GM18868 (cell line): Measurements from ENCODE around the gene ZNF438.
"Not testable (repeated sequence)": the region's sequence is repeated elsewhere in the genome, so short reads cannot be mapped to it uniquely, and the experiment has no call there.

ENCODE experiments used
- ATAC-seq: cut with Tn5 transposase; IDR thresholded peaks from one replicate; pipeline ENCODE4 v1.9.1; 2021; ENCODE audit warnings: mild to moderate bottlenecking, moderate library complexity; ENCODE audit not compliant: unreplicated experiment

ZNF438 gene

DNA sequence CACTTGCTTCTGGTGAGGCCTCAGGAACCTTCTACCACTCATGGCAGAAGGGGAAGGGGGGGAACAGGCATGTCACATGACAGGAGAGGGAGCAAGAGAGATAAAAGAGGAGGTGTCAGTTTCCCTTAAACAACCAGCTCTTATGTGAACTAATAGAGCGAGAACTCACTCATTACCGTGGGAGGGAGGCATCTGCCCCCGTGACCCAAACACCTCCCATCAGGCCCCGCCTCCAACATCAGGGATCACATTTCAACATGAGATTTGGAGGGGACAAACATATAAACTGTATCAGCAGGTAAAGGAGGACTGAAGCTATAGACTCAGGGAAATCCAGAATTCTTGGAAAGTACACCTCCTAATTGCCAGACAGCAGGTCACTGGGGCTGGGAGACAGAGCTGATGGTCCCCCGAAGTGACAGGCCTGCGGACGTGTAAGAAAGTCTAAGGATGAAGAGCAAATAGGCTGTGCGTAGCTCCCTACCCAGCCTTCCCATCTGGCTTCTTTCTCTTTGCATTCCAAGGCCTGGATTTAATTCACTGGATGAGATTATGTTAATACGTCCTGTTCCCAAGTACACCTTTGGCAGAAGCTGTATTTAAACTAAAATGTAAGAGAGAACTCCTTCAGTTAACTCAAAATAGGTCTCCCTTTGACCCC lies 215.4 kb downstream of the ZNF438 start:
- no peak for ATAC-seq

DNA sequence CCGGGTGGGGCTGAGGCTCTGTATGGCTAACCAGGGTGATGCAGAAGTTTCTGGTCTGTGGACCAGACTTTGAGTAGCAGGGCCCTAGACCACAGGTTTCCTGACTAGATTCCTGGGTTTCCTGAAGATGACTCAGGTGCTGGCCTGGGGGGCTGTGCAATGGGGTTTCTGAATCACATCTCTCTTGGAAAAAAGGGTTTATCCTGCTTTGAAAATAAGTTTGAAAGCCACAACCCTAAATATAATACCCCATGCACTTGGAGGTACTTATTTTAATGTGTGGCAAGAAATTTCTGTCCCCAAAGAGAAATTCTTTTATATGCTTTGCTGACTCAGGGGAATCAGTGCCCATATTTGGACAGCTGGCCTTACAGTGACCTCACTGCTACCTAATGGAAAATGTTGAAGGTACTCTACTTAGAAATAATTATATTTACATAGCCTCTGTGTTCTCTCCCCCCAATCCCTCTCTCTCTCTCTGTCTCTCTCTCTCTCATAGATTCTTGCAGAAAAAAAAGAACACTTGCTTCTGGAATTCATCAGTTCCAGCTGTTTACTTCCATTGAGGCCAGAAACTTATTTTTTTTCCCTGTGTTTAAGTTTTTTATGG lies 217.7 kb downstream of the ZNF438 start:
- no peak for ATAC-seq

DNA sequence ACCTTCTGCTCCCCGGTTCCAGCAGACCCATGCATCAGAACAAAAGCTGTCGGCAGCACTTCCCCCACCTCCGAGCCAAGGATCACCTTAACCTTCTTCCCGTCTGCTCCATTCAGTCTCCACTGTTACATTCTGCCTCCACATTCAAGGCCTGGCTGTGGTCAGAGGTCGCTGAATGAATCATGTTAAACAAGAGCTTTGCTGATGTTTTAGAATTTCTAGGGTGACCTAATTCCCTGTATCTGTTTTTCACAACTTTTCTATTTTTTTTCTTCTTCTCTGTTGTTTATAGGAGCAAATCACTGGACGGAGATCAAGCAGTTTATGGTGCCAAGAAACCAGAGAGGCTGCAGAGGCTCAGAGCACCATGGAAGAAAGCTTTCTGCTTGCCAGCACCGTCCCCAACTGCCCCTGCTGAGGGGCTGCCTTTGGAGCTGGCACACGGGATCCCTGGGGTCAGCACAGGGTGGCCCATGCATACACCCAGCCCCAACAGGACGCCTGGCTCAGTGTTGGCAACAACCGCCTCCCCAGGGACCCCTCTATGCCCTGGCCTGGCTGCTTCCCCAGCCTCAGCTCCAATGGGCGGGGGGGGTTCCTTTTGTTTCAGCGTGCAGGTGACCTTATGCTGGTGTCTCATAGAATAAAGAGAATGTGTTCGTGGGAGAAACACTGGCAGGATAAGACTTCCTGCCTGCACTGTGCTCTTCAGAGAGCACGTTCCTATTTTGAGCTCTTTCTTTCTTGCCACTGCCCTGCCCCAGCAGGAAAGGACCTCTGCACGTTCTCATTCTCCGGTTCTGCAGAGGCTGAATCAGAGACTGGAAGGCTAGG lies 219.4 kb downstream of the ZNF438 start:
- no peak for ATAC-seq

DNA sequence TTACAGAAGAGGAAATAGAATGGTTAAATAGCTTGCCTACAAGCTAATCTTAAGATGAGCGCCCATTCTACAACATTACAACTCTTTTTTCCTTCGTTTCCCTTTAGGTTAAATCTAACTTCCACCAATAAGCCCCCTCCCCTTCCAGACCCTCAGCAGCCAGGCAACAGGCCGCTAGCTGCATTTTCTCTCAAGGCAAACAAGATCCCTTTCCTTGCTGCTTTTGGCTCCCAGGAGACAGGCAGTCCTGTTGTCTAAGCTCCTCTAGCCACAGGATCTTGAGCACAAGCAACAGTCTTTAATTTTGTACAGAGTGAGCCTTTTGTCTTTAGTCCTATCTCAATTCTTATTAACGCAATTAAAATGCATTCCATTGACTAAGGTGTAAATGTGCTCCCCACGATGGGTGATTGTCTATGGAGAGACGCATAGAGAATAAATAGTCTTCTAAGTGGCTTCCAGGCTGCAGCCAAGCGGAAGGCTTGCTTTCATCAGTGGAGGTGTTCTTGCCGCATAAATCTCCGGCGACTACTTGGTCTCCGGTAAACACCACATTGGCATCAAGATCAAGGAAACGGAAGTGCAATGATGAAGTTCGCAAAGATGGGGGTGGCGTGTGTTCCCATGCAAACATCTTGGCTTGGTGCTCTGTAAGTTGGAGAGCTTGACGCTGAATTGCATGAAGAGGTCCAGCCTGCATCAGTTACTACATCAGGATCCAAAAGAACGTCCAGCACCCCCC lies 220.2 kb downstream of the ZNF438 start:
- ATAC-seq = no peak

DNA sequence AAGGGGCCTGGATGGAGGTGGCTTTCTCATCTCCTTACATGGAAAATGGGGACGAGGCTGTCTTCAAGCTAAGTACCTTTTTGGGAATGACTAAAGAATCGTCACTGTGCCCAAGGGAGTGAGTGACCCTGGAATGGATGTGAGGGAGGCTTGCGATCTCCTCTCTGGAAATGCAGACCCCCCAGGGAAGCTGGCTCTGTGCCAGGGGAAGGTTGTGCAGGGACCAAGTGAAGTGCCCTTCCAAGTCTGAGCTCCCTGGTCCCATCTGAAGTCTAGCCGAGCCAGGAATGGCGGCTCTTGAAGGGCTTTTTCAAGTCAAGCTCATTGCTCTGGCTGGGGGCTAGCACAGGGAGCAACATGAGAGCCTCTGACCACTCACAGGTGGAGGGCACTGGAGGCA lies 221.2 kb downstream of the ZNF438 start:
- no peak for ATAC-seq

DNA sequence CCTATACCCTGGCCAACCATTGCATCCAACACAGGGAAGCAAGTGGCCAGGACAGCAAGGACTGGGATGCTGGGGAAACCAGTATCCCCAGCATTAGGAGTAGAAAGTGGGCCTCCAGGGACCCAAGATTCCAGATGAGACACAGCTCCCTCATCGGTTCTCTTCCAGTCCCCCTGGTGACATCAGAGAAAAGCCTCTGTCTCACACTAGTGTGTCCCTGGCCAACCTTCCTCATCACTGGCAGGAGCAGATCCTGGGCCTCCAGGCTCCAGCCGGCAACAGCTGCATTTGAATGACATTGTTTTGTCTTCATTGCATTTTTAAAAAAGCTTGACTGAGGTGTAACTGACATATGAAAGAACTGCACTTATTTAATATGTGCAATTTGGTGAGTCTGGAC lies 224.8 kb downstream of the ZNF438 start:
- no peak for ATAC-seq

DNA sequence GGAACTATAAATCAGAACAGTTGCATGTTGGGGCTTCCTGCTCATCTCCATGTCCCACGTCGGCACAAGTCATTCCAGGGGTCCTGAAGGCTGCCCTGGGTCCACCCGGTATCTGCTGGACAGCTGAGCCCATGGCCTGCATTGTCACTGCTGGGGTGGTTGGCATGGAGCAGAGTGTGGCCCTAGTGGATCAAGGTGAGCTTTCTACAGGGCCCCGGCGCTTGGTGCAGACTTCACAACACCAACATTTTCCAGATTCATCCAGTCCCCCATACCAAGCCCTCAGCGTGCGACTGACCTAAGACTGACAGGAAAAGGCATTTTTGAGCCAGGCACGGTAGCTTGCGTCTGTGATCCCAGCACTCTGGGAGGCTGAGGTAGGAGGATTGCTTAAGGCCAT lies 226.6 kb downstream of the ZNF438 start:
- no peak for ATAC-seq

DNA sequence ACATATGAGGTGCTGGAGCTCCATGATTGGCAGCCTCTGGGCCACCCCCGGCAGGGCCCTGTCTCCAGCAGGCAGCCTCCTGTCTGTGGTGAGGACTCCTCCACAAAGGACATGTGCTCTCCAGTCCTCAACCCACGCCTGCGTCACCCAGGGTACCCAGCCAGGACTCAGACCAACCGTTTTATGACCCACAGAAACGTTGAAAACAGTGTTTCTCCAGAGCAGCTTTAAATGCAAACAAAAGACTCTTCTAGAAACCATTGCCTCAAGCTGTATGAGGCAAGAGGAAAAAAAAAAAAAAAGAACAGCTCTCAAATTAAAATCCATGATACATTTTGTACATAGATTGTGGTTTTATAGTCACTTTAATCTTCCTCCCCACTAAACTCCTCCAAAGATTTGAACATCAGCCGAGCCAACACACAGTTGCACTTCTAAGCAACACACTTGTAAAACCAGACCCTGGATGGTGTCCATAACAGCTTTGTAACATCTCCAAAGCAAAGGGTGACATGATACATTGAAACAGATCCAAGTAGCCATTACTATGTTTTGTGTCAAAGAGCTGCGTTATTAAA lies 227.1 kb downstream of the ZNF438 start:
- ATAC-seq = no peak

DNA sequence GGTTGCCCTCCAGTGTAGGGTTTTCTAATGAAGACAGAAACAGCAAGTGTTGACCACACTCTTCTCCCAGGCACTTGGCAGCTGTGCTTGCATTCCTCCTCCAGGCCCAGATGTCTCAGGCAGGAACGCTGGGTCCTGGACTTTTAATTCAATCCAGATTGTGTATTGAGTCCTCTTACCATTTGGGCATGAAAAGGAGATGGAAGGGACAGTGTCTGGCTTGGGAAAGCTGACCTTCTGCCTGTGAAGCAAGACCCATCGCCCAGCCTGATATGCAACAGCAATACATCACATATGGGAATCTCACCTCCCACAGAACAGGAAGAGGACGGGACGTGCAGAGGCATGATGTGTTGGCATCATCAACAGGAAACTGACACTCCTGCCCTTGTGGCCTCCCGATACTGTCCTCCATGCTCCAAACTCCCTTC lies 227.8 kb downstream of the ZNF438 start:
- ATAC-seq = no peak

DNA sequence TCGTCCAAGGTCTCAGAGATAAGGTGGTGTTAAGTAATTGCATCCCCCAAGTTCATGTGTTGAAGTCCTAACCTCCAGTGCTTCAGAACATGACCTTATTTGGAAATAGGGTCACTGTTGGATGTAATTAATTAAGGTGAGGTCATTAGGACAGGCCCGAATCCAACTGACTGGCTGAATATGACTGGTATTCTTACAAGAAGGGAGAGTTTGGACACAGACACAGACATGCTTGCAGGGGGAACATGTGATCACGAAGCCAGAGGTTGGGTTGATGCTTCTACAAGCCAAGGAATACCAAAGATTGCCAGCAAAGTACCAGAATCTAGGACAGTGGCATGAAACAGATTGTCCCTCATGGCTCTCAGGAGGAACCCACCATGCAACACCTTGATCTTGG lies 228.6 kb downstream of the ZNF438 start:
- ATAC-seq = no peak

DNA sequence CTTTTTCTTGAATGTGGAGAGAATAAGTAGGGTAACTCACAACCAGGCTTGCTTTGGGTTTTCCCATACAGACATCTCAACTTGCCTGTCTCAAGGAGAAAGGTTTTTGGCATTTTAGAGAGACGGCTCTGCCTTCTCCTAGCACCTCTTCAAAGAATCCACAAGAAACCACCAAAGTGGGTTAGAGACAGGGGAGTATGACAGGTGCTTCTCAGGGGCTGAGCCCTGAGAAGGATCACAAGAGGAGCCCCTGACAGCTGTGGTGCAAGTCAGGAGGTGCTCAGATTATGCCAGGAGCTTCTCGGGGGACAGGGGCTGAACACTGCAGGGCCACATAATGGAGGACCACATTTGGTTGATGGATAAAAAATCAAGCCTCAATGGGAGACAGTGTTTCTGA lies 231.3 kb downstream of the ZNF438 start:
- ATAC-seq = no peak

DNA sequence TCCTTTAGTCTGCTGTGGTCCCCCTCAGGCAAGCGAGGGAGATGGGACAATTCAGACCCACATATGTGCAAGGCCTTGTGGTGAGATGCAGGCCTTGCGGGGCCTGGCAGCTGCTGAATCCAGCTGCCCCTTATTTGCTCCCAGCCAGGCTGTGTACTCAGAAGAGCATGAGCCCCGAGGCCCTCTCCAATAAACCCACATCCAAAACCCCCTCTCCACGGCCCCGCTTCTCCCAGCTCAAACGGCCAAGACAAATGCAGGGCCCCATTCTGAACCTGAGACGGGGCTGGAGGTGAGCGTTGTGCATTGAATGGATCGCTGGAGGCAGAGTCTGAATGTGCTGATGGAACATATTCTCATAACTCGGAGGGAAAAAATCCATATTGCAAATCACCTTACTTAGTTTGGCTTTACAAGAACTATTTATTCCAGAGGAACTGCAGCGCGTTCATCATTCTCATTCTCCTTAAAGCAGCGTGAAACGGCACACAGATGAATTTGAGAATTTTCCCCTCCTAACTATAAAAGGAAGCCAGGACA lies 232.9 kb downstream of the ZNF438 start:
- ATAC-seq = no peak

DNA sequence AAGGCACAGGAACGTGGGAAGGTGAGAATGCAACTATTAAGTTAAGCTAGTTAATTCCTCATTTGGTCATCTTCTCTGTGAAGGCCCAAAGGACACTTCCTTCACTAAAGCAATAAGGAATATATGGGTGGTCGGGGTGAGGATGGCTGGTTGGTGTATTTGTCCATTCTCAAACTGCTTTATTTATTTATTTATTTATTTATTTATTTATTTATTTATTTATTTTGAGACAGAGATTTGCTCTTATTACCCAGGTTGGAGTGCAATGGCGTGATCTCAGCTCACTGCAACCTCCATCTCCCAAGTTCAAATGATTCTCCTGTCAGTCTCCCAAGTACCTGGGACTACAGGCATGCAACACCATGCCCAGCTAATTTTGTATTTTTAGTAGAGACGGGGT lies 236.6 kb downstream of the ZNF438 start:
- ATAC-seq = not testable (repeated sequence)
